Measurements from ENCODE around the gene ASIC1.

The ASIC1 gene

DNA sequence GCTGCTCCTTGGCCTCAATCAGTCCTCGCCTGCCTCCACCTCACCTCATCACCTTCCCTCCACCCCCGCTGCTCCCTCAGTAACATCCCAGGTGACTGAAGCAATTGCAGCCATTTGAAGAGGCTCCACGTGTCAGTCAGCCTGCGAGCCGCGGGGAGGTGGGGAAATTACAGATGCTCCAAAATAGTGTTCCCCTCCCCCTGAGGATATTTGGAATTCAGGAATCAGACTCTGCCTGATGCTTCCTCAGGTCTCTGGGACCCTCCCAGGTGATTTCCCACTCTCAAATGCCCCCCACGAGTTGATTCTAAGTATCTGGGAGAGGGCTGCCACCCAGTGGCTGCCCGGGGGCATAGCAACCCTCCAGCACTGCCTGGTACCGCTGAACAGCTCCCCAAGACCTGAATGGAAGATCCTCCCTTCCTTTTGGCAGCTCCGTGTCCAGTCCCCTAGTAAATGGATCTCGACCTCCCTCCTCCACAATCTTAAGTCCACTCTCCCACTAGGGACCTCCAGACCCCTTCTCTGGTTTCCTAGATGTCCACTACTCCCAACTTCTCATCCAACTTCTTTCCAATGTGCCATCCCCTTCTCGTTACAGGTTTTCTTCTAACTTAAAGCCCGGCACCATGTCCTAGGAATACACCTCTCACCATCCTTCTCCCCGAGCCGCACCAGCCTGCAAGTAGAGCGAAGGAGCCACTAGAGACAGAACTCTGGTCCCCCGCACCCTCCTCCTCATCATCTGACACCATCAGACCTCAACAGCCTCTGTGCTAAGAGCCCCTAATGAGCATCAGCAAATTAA, 1.4 kb upstream of the ASIC1 start:
- peak; percentile 93 to 98 (median 94) for TF ChIP-seq CTCF (IDR thresholded peaks at IDR 0.05; ENCODE audit: unreplicated experiment in 3 of 3)
- no peaks in the 10 kb centered on the region for H3K36me3 Mint-ChIP-seq (ENCODE audit: low read depth)
- H3K9me3 Mint-ChIP-seq: no peaks in the 10 kb centered on the region
- H3K27ac Mint-ChIP-seq: no peak overlapping the region
- H3K4me3 Mint-ChIP-seq: peak overlapping the region; percentile 48 to 84 (median 59)
- H3K4me1 Mint-ChIP-seq: peaks cover 21% of the 10 kb centered on the region
- peaks cover 63% of the 10 kb centered on the region for H3K27me3 Mint-ChIP-seq (ENCODE audit: low read depth)

DNA sequence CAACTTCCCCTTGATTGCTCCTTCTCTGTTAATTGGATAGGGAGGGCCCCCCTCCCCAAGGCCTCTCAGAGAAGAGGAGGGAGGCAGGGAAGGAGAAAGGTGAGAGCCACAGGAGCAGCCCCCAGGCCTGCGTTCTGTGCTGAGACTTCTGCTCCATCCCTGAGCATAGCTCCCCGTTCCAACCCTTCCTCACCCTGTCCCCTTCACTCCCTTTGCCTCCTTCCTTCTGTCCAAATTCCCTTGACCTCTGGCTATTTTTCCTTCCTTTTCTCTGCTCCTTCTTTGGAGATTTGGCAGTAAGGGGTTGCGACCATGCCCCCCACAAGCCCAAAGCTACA, 788 bp upstream of the ASIC1 start:
- Mint-ChIP-seq H3K27ac (peak overlapping the region in 2 of 3 experiments; percentile 4 to 64), H3K36me3 (ENCODE audit: low read depth) (no peaks in the 10 kb centered on the region), H3K4me1 (peaks cover 18% of the 10 kb centered on the region), H3K9me3 (no peaks in the 10 kb centered on the region), H3K4me3 (peak overlapping the region; percentile 84 to 93 (median 92)), H3K27me3 (ENCODE audit: low read depth) (peaks cover 61% of the 10 kb centered on the region)
- no peak for TF ChIP-seq CTCF (IDR thresholded peaks at IDR 0.05; ENCODE audit: unreplicated experiment in 3 of 3)

DNA sequence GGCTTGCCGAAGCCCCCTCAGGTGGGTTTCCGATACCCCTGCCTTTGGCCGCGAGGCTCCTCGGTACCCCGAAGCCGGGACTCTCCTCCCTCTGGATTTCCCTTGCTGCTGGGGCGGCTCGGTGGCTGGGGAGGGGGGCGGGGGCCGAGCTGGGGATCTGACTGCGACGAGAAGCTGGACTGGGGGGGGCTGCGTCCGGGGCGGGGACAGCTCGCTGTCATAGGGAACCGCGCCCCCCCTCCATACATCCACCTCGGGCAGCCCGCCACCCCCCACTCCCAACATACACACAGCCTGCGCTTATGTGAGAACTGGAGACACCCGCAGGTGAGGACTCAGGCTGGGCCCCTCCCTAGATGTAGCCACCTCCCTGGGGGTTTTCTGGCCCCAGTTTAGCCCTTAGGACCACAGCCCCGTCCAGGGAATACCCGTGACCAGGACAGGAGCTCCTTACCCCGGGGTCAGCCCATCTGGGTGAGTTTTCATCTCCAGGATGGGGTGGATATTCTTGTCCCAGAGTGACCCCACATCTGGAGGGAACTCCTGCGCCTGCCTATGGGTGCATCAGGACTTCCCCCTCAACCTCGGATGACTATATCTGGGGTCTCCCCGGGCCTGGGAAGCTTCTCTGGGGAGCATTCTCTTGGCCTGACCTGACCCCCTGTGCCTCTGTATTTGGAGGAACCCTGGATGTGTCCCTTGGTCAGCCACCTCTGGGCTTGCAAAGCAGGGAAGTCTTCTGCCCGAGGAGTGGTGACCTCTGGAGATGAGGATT, 687 bp downstream of the ASIC1 start:
- H3K9me3 Mint-ChIP-seq: no peaks in the 10 kb centered on the region
- H3K4me1 Mint-ChIP-seq: peaks cover 22% of the 10 kb centered on the region
- peaks cover 59% of the 10 kb centered on the region for H3K27me3 Mint-ChIP-seq (ENCODE audit: low read depth)
- no peak for TF ChIP-seq CTCF (IDR thresholded peaks at IDR 0.05; ENCODE audit: unreplicated experiment in 3 of 3)
- peak overlapping the region; percentile 74 to 84 (median 77) for H3K4me3 Mint-ChIP-seq
- H3K36me3 Mint-ChIP-seq (ENCODE audit: low read depth): no peaks in the 10 kb centered on the region
- H3K27ac Mint-ChIP-seq: no peak overlapping the region

GRCh38 chr12:50058743-50059312, 1.4 kb downstream of the ASIC1 start:
- Mint-ChIP-seq H3K36me3 (ENCODE audit: low read depth) (no peaks in the 10 kb centered on the region), H3K27ac (no peak overlapping the region), H3K9me3 (no peaks in the 10 kb centered on the region), H3K4me1 (peaks cover 27% of the 10 kb centered on the region), H3K27me3 (ENCODE audit: low read depth) (peaks cover 55% of the 10 kb centered on the region), H3K4me3 (peak overlapping the region; percentile 74 to 84 (median 77))
- TF ChIP-seq CTCF (IDR thresholded peaks at IDR 0.05; ENCODE audit: unreplicated experiment in 3 of 3): no peak

DNA sequence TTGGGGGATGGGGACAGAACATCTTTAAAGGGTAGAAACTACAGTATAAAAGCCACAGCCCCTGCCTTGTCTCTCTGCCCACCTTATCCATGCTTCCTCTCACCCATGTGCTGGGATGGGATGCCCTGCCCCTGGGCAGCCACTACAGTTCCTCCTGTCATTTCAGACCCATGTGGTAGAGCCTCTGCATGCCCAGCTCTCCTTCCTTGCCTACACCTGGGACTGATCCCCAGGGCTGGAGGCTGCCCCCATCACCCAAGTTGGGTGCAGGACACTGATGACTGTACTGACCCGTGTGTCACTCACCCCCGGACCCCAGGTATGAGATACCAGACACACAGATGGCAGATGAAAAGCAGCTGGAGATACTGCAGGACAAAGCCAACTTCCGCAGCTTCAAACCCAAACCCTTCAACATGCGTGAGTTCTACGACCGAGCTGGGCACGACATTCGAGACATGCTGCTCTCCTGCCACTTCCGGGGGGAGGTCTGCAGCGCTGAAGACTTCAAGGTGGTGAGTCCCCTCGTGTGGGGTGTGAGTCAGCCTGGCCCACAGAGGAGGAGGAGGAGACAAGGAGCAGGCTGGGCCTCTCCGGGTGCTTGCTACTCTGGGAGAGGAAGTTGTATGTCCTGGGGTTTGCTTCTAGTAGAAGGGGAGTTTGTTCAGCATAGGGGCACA, 2.2 kb downstream of the ASIC1 start:
- H3K9me3 Mint-ChIP-seq: no peaks in the 10 kb centered on the region
- H3K4me1 Mint-ChIP-seq: peaks cover 30% of the 10 kb centered on the region
- TF ChIP-seq CTCF (IDR thresholded peaks at IDR 0.05; ENCODE audit: unreplicated experiment in 3 of 3): no peak
- H3K36me3 Mint-ChIP-seq (ENCODE audit: low read depth): no peaks in the 10 kb centered on the region
- H3K27ac Mint-ChIP-seq: no peak overlapping the region
- peaks cover 52% of the 10 kb centered on the region for H3K27me3 Mint-ChIP-seq (ENCODE audit: low read depth)
- H3K4me3 Mint-ChIP-seq: peak overlapping the region; percentile 74 to 84 (median 77)

Data from nephron (organoid).